IMR-90 (cell line): ENCODE measurements around the gene SLC34A3. TPM values are rescaled to one million over a fixed set of nuclear protein-coding genes. Genes with fewer than 3 reads are reported as not detected.

Source experiments
- ATAC-seq: fragments of 200-7000 bp; cut with Tn5 transposase; 2 replicates; pipeline ENCODE4 v1.9.1; 2020; ENCODE audit warnings: low read depth, mild to moderate bottlenecking, moderate library complexity
- BruUV-seq: library from RNA; stranded (reverse); fragments of 400-500 nt; replicated peaks from 2 replicates; lab custom pipeline; 2021; lab: Mats Ljungman, UMichigan
- CTCF ChIA-PET: fragments of 300-600 bp; formaldehyde crosslinking; extraction: SDS; loops from one replicate; lab custom pipeline; 2021; ENCODE audit warnings: antibody characterized with exemption; lab: Yijun Ruan, JAX
- POLR2A ChIA-PET: fragments of 300-600 bp; sonication (Branson Sonifier 250); formaldehyde crosslinking; loops from one replicate; lab custom pipeline; 2022; ENCODE audit warnings: antibody characterized with exemption; ENCODE audit not compliant: unreplicated experiment; lab: Charles Lee
- DNase-seq: peaks from one replicate; pipeline ENCODE4 v3.0.0; 2013
- H2AFZ ChIP-seq: replicated peaks from 2 replicates; pipeline ENCODE3; 2013; ENCODE audit warnings: low read length, mild to moderate bottlenecking; ENCODE audit not compliant: poor library complexity
- H2AK5ac ChIP-seq: 2 replicates; pipeline ENCODE4 v1.6.1; 2013; ENCODE audit warnings: low read depth, low read length, inconsistent platforms
- H2AK9ac ChIP-seq: replicated peaks from 2 replicates; pipeline ENCODE3; 2013; ENCODE audit warnings: mild to moderate bottlenecking, low read depth, low read length, moderate library complexity; ENCODE audit not compliant: poor library complexity
- H2BK120ac ChIP-seq: 2 replicates; pipeline ENCODE4 v1.6.1; 2013; ENCODE audit warnings: low read depth, low read length, inconsistent platforms
- H2BK15ac ChIP-seq: 3 replicates; pipeline ENCODE4 v1.6.1; 2013; ENCODE audit warnings: low read depth, low read length, inconsistent platforms
- H2BK20ac ChIP-seq: 2 replicates; pipeline ENCODE4 v1.6.1; 2013; ENCODE audit warnings: low read depth, mild to moderate bottlenecking, inconsistent platforms, low read length, moderate library complexity
- H2BK5ac ChIP-seq: 2 replicates; pipeline ENCODE4 v1.6.1; 2013; ENCODE audit warnings: mild to moderate bottlenecking, low read depth, low read length, inconsistent platforms; ENCODE audit not compliant: poor library complexity, severe bottlenecking
- H3K14ac ChIP-seq: replicated peaks from 2 replicates; pipeline ENCODE4 v1.6.1; 2013; ENCODE audit warnings: low read depth, low read length, inconsistent platforms
- H3K18ac ChIP-seq: 2 replicates; pipeline ENCODE4 v1.6.1; 2013; ENCODE audit warnings: low read depth, low read length, control low read depth
- H3K23ac ChIP-seq: 2 replicates; pipeline ENCODE4 v1.6.1; 2013; ENCODE audit warnings: low read depth, low read length, inconsistent platforms
- H3K27ac ChIP-seq: 2 replicates; pipeline ENCODE4 v1.5.1; 2013; ENCODE audit warnings: mild to moderate bottlenecking, control low read depth, low read length; ENCODE audit not compliant: insufficient read depth
- H3K27me3 ChIP-seq: 2 replicates; pipeline ENCODE4 v1.6.1; 2013; ENCODE audit warnings: low read length; ENCODE audit not compliant: control insufficient read depth, insufficient read depth
- H3K36me3 ChIP-seq: 2 replicates; pipeline ENCODE4 v1.6.1; 2013; ENCODE audit warnings: low read length, mixed read lengths; ENCODE audit not compliant: control insufficient read depth, insufficient read depth
- H3K4ac ChIP-seq: 2 replicates; pipeline ENCODE4 v1.6.1; 2013; ENCODE audit warnings: low read depth, low read length, inconsistent platforms
- H3K4me1 ChIP-seq: 2 replicates; pipeline ENCODE4 v1.6.1; 2013; ENCODE audit warnings: low read length, mixed read lengths; ENCODE audit not compliant: control insufficient read depth, insufficient read depth
- H3K4me2 ChIP-seq: 2 replicates; pipeline ENCODE4 v1.6.1; 2013; ENCODE audit warnings: low read depth, mild to moderate bottlenecking, control low read depth, low read length, moderate library complexity
- H3K4me3 ChIP-seq: 2 replicates; pipeline ENCODE4 v1.5.1; 2013; ENCODE audit warnings: low read depth, mild to moderate bottlenecking, control low read depth, low read length, moderate library complexity; ENCODE audit not compliant: insufficient read depth
- H3K56ac ChIP-seq: 2 replicates; pipeline ENCODE4 v1.6.1; 2013; ENCODE audit warnings: low read length, inconsistent platforms; ENCODE audit not compliant: insufficient read depth; ENCODE audit errors: extremely low read depth
- H3K79me1 ChIP-seq, 2 experiments: 2 replicates each; pipeline ENCODE4 v1.6.1; 2013; ENCODE audit warnings: low read length in 2 of 2, inconsistent platforms in 1 of 2, low read depth in 1 of 2
- H3K9ac ChIP-seq: 2 replicates; pipeline ENCODE4 v1.6.1; 2013; ENCODE audit warnings: low read depth, low read length, control low read depth
- H3K9me1 ChIP-seq: 2 replicates; pipeline ENCODE4 v1.6.1; 2013; ENCODE audit warnings: low read length, inconsistent platforms; ENCODE audit not compliant: insufficient read depth
- H3K9me3 ChIP-seq: 2 replicates; pipeline ENCODE4 v1.6.1; 2013; ENCODE audit warnings: low read length; ENCODE audit not compliant: control insufficient read depth, insufficient read depth
- H4K20me1 ChIP-seq: 2 replicates; pipeline ENCODE4 v1.6.1; 2013; ENCODE audit warnings: low read length, inconsistent platforms; ENCODE audit not compliant: insufficient read depth
- H4K5ac ChIP-seq: 2 replicates; pipeline ENCODE4 v1.6.1; 2013; ENCODE audit warnings: mild to moderate bottlenecking, low read depth, low read length, control low read depth
- H4K8ac ChIP-seq, 2 experiments: 2 replicates each; pipeline ENCODE4 v1.6.1; 2013; ENCODE audit warnings: low read depth in 2 of 2, low read length in 2 of 2, control low read depth in 1 of 2, inconsistent platforms in 1 of 2
- H4K91ac ChIP-seq: 2 replicates; pipeline ENCODE4 v1.6.1; 2013; ENCODE audit warnings: low read depth, low read length, inconsistent platforms; ENCODE audit not compliant: insufficient read depth
- BHLHE40 ChIP-seq: fragments of 150-350 bp; IDR thresholded peaks from 2 replicates; pipeline ENCODE4 v1.6.1; 2016; ENCODE audit warnings: mild to moderate bottlenecking, low read depth, low read length
- MXI1 ChIP-seq: IDR thresholded peaks from 2 replicates; pipeline ENCODE4 v1.6.1; 2012; ENCODE audit warnings: low read depth, mild to moderate bottlenecking, low read length, moderate library complexity, borderline replicate concordance
- RAD21 ChIP-seq: IDR thresholded peaks from 2 replicates; pipeline ENCODE4 v1.6.1; 2012; ENCODE audit warnings: low read length, improper control_type of control experiment
- RCOR1 ChIP-seq: IDR thresholded peaks from 2 replicates; pipeline ENCODE4 v1.6.1; 2012; ENCODE audit warnings: mild to moderate bottlenecking, low read length, improper control_type of control experiment; ENCODE audit not compliant: insufficient replicate concordance
- RFX5 ChIP-seq: IDR thresholded peaks from 2 replicates; pipeline ENCODE4 v1.8.0; 2012; ENCODE audit warnings: low read depth, mild to moderate bottlenecking, low read length, moderate library complexity
- WGBS, 2 experiments: methylation state at CpG; one replicate each; pipeline versions ENCODE4 v1.1.5 to v1.1.7; 2013; ENCODE audit warnings: missing lambda C conversion rate in 2 of 2; ENCODE audit not compliant: insufficient read length in 1 of 2; ENCODE audit errors: extremely low coverage in 2 of 2; 5-methylcytosine and 5-hydroxymethylcytosine counted together
- dilution Hi-C: fragments of 300-500 bp; cut with HindIII; formaldehyde crosslinking; loops from one replicate; pipeline ENCODE4 v1.14.3; 2018; ENCODE audit warnings: low sequenced_read_pairs; ENCODE audit not compliant: unreplicated experiment
- in situ Hi-C: fragments of 300-500 bp; cut with MboI; formaldehyde crosslinking; loops from 3 replicates; pipeline ENCODE4 v1.14.3; 2019; ENCODE audit warnings: low sequenced_read_pairs, inconsistent platforms, mixed read lengths
- intact Hi-C: fragments of 100-400 bp; cut with micrococcal nuclease; formaldehyde crosslinking; loops from 2 replicates; pipeline ENCODE4 v1.10.0; 2022
- polyA plus RNA-seq, 3 experiments: library from polyadenylated mRNA; depleted of rRNA; stranded (reverse); fragments of >200 nt; gene quantifications; 2 replicates each; pipeline ENCODE4 v1.2.3, GENCODE V29; 2012; ENCODE audit warnings: low replicate concordance in 1 of 3
- total RNA-seq: library from RNA; depleted of rRNA; stranded (reverse); fragments of >200 nt; gene quantifications from 2 replicates; pipeline ENCODE4 v1.2.3, GENCODE V29; 2012
- TF ChIP-seq, protein P1 (sequence below): conservative IDR thresholded peaks from 2 replicates; pipeline ENCODE4 v1.5.1; 2012; ENCODE audit warnings: mild to moderate bottlenecking, low read depth, low read length, improper control_type of control experiment
- TF ChIP-seq, protein P2 (sequence below): fragments of 150-350 bp; IDR thresholded peaks from 2 replicates; pipeline ENCODE4 v1.6.1; 2017; ENCODE audit warnings: mild to moderate bottlenecking, antibody characterized with exemption, low read length, low read depth

SLC34A3 gene
- total and polyA plus RNA-seq, 2 of the 4 experiments (the other 2 are of a cell fraction): not detected

DNA sequence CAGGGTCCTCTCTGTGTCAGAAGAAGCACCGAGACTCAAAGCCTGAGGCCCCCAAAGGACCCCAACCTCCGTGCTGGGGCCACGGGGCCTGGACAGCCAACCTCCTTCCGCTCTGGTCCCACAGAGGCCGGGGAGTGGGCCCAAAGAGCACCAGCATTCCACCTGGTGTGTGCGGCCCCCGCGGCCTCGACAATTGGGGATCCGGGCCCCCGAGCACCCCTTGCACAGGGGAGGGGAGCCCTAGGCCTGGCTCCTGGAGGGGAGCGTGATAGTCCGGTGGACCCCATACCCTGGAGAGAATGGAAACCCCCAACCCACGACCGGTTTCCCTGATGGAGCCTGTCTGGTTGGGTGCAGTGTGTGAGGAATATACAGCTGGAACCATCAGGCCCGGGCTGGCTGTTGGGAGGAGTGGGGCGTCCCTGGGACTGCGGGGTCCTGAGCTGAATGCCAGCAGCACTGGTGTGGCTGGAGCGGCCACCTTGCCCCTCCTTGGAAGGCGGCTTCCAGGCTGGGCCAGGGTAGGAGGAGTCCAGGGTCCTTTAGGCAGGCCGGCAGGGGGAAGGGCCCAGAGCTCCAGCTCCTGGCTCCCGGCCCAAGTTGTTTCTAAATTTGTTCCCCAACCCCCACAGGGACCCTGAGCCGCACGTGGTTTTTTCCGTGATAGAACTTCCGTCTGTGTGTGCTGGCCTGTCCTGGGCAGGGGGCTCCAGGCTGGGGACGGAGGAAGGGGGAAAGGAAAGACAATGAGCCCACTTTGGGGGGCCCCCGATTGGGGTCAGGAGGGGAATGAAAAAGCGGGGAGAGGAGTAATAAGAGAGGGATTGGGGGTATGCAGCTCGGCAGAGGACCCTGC is 46.0 kb downstream of the SLC34A3 start:
- H4K91ac ChIP-seq: peak overlapping the region; percentile 73
- ChIA-PET CTCF (no interaction called here), POLR2A (interaction anchor here (0.5 kb wide), 1 partner anchor 10 kb away, joined by 5 read pairs; no protein-coding TSS in a partner anchor)
- H3K18ac ChIP-seq: no peak overlapping the region; the same call in 1 of the 2 replicates
- H3K9me1 ChIP-seq: no peaks in the 10 kb centered on the region
- H2BK120ac ChIP-seq: peak overlapping the region; percentile 66; the same call in 1 of the 2 replicates
- peak overlapping the region; percentile 99 for H2AK9ac ChIP-seq
- dilution Hi-C loops: no loop called here
- peak; percentile 43 for ATAC-seq
- peak overlapping the region; percentile 71 for H2BK5ac ChIP-seq
- 48% methylated on average over 8 of the region's 30 CpGs; no CpG with 5 or more reads in 1 of the 2 experiments for WGBS, 2 experiments
- H4K5ac ChIP-seq: peak overlapping the region; percentile 25; the same call in 1 of the 2 replicates
- peak overlapping the region; percentile 78 for H3K27ac ChIP-seq
- in situ Hi-C loops: no loop called here
- 0 out of 2 replicates have a peak overlapping the region, but pooled peaks have one; percentile 10 for H3K23ac ChIP-seq
- H3K4me1 ChIP-seq: peaks cover 21% of the 10 kb centered on the region
- peak overlapping the region; percentile 82 for H3K4ac ChIP-seq
- intact Hi-C loops: no loop called here
- no peak overlapping the region; the same call in 1 of the 2 replicates for H3K14ac ChIP-seq
- H3K79me1 ChIP-seq: peaks cover 3 to 65% of the 10 kb centered on the region in 2 experiments
- H2BK15ac ChIP-seq: 0 out of 3 replicates have a peak overlapping the region, but pooled peaks have one; percentile 40
- H2AFZ ChIP-seq: peak overlapping the region; percentile 88
- peak; percentile 38 for DNase-seq
- TF ChIP-seq, protein P1, sequence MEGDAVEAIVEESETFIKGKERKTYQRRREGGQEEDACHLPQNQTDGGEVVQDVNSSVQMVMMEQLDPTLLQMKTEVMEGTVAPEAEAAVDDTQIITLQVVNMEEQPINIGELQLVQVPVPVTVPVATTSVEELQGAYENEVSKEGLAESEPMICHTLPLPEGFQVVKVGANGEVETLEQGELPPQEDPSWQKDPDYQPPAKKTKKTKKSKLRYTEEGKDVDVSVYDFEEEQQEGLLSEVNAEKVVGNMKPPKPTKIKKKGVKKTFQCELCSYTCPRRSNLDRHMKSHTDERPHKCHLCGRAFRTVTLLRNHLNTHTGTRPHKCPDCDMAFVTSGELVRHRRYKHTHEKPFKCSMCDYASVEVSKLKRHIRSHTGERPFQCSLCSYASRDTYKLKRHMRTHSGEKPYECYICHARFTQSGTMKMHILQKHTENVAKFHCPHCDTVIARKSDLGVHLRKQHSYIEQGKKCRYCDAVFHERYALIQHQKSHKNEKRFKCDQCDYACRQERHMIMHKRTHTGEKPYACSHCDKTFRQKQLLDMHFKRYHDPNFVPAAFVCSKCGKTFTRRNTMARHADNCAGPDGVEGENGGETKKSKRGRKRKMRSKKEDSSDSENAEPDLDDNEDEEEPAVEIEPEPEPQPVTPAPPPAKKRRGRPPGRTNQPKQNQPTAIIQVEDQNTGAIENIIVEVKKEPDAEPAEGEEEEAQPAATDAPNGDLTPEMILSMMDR: no peak
- no peak for TF ChIP-seq RCOR1
- TF ChIP-seq RFX5: no peak
- TF ChIP-seq, protein P2, sequence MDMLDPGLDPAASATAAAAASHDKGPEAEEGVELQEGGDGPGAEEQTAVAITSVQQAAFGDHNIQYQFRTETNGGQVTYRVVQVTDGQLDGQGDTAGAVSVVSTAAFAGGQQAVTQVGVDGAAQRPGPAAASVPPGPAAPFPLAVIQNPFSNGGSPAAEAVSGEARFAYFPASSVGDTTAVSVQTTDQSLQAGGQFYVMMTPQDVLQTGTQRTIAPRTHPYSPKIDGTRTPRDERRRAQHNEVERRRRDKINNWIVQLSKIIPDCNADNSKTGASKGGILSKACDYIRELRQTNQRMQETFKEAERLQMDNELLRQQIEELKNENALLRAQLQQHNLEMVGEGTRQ: 0 out of 2 replicates have a peak, but pooled peaks have one; percentile 18
- TF ChIP-seq MXI1: peak; percentile 32; the same call in 1 of the 2 replicates
- TF ChIP-seq RAD21: no peak
- 0 out of 2 replicates have a peak, but pooled peaks have one; percentile 9 for TF ChIP-seq BHLHE40
- no TSS peak for BruUV-seq
- H3K36me3 ChIP-seq: peaks cover 37% of the 10 kb centered on the region
- no peaks in the 10 kb centered on the region for H3K27me3 ChIP-seq
- H4K8ac ChIP-seq: peak overlapping the region; percentile 60 to 86; a peak in 3 of 4 replicates
- H2BK20ac ChIP-seq: no peak overlapping the region; the same call in 1 of the 2 replicates
- peak overlapping the region; percentile 91 for H2AK5ac ChIP-seq
- no peak overlapping the region for H3K56ac ChIP-seq
- no peaks in the 10 kb centered on the region for H3K9me3 ChIP-seq
- peak overlapping the region; percentile 76 for H3K4me2 ChIP-seq
- no peak overlapping the region; the same call in 1 of the 2 replicates for H3K4me3 ChIP-seq
- H4K20me1 ChIP-seq: peaks cover 32% of the 10 kb centered on the region
- peak overlapping the region; percentile 39; the same call in 1 of the 2 replicates for H3K9ac ChIP-seq
